H1 (cell line): Measurements from ENCODE around the gene CHST13. TPM values are rescaled to one million over a fixed set of nuclear protein-coding genes. Genes with fewer than 3 reads are reported as not detected.

ENCODE experiments used
- CTCF ChIA-PET: fragments of 300-600 bp; sonication (Branson Sonifier 250); formaldehyde crosslinking; loops from one replicate; lab custom pipeline; 2021; ENCODE audit not compliant: partially characterized antibody; lab: Charles Lee
- POLR2A ChIA-PET: fragments of 300-600 bp; sonication (Branson Sonifier 250); formaldehyde crosslinking; loops from one replicate; lab custom pipeline; 2021; ENCODE audit warnings: inconsistent platforms; ENCODE audit not compliant: partially characterized antibody; lab: Charles Lee
- DNase-seq, 2 experiments: peaks; one replicate each; pipeline versions ENCODE4 v3.0.0 to v3.0.0-alpha.2; 2010 to 2022; ENCODE audit warnings: low spot score in 2 of 2, low read depth in 1 of 2, mixed read lengths in 1 of 2
- FAIRE-seq: peaks from 2 replicates; lab custom pipeline; 2011; peaks lifted over from hg19 to GRCh38; lab: Jason Lieb, UNC
- H2AFZ ChIP-seq: 2 replicates; pipeline ENCODE4 v1.8.1; 2012; ENCODE audit warnings: low read length, inconsistent platforms
- H2AK5ac ChIP-seq: 2 replicates; pipeline ENCODE4 v1.6.1; 2013; ENCODE audit warnings: low read depth, low read length
- H2BK120ac ChIP-seq: replicated peaks from 2 replicates; pipeline ENCODE3; 2013; ENCODE audit warnings: low read depth, low read length, inconsistent platforms
- H2BK12ac ChIP-seq: 2 replicates; pipeline ENCODE4 v1.6.1; 2013; ENCODE audit warnings: low read depth, low read length
- H2BK15ac ChIP-seq: 2 replicates; pipeline ENCODE4 v1.6.1; 2013; ENCODE audit warnings: low read length
- H2BK20ac ChIP-seq: 2 replicates; pipeline ENCODE4 v1.6.1; 2013; ENCODE audit warnings: low read length
- H2BK5ac ChIP-seq: 2 replicates; pipeline ENCODE4 v1.6.1; 2013; ENCODE audit warnings: low read depth, low read length
- H3K14ac ChIP-seq: 2 replicates; pipeline ENCODE4 v1.6.1; 2013; ENCODE audit warnings: inconsistent platforms; ENCODE audit not compliant: insufficient read length
- H3K18ac ChIP-seq: 2 replicates; pipeline ENCODE4 v1.6.1; 2013; ENCODE audit warnings: low read length; ENCODE audit errors: extremely low read depth
- H3K23ac ChIP-seq: 2 replicates; pipeline ENCODE4 v1.6.1; 2013; ENCODE audit warnings: inconsistent platforms; ENCODE audit not compliant: insufficient read length
- H3K23me2 ChIP-seq: 2 replicates; pipeline ENCODE4 v1.6.1; 2013; ENCODE audit warnings: low read depth, low read length
- H3K27ac ChIP-seq: 2 replicates; pipeline ENCODE4 v1.6.1; 2011; ENCODE audit warnings: low read depth, low read length, inconsistent platforms
- H3K27me3 ChIP-seq, 4 experiments: replicated peaks in 1 of 4; 1 replicate in 1 of 4; 2 replicates in 3 of 4; pipeline versions ENCODE4 v1.6.1 to v1.8.1; 2011 to 2013; ENCODE audit warnings: low read length in 3 of 4, mild to moderate bottlenecking in 3 of 4, inconsistent platforms in 2 of 4, mixed read lengths in 2 of 4, moderate library complexity in 1 of 4; ENCODE audit not compliant: control insufficient read depth in 3 of 4, insufficient read depth in 3 of 4; ENCODE audit errors: extremely low read depth in 1 of 4
- H3K36me3 ChIP-seq, 4 experiments: 2 replicates each; pipeline versions ENCODE4 v1.6.1 to v1.8.1; 2011 to 2013; ENCODE audit warnings: mild to moderate bottlenecking in 4 of 4, low read length in 3 of 4, moderate library complexity in 2 of 4, control low read depth in 1 of 4, inconsistent platforms in 1 of 4; ENCODE audit not compliant: insufficient read depth in 4 of 4, control insufficient read depth in 2 of 4
- H3K4ac ChIP-seq: replicated peaks from 2 replicates; pipeline ENCODE3; 2013; ENCODE audit warnings: low read length, low read depth, mixed read lengths, inconsistent platforms; ENCODE audit not compliant: insufficient read length
- H3K4me1 ChIP-seq, 4 experiments: replicated peaks in 1 of 4; 1 replicate in 1 of 4; 2 replicates in 3 of 4; pipeline versions ENCODE4 v1.6.1 to v1.8.1; 2011 to 2013; ENCODE audit warnings: low read length in 3 of 4, inconsistent platforms in 2 of 4, mixed read lengths in 1 of 4; ENCODE audit not compliant: insufficient read depth in 4 of 4, control insufficient read depth in 3 of 4
- H3K4me2 ChIP-seq, 2 experiments: 2 replicates each; pipeline versions ENCODE4 v1.6.1 to v1.8.1; 2011 to 2013; ENCODE audit warnings: low read depth in 2 of 2, low read length in 2 of 2, control low read depth in 1 of 2, inconsistent platforms in 1 of 2, mild to moderate bottlenecking in 1 of 2; ENCODE audit not compliant: insufficient read depth in 1 of 2
- H3K4me3 ChIP-seq, 4 experiments: fragments of 200-600, 300-600 bp in 1 of 4; sonication (generic), shearing (Covaris generic), sonication (Bioruptor Twin) in 1 of 4; 2 replicates each; pipeline versions ENCODE4 v1.5.1 to v1.8.1; 2011 to 2016; ENCODE audit warnings: low read length in 4 of 4, low read depth in 3 of 4, control low read depth in 2 of 4, inconsistent platforms in 2 of 4, mild to moderate bottlenecking in 2 of 4, mixed read lengths in 1 of 4, moderate library complexity in 1 of 4; ENCODE audit not compliant: insufficient read depth in 2 of 4; ENCODE audit errors: extremely low read depth in 1 of 4
- H3K56ac ChIP-seq: replicated peaks from 2 replicates; pipeline ENCODE3; 2013; ENCODE audit warnings: low read depth, mild to moderate bottlenecking, mixed read lengths, low read length, inconsistent platforms; ENCODE audit not compliant: insufficient read length
- H3K79me1 ChIP-seq: 2 replicates; pipeline ENCODE4 v1.6.1; 2013; ENCODE audit warnings: low read depth, low read length, control low read depth
- H3K79me2 ChIP-seq, 2 experiments: 2 replicates each; pipeline versions ENCODE4 v1.6.1 to v1.8.1; 2012 to 2013; ENCODE audit warnings: low read length in 2 of 2, mild to moderate bottlenecking in 2 of 2, inconsistent platforms in 1 of 2; ENCODE audit not compliant: insufficient read depth in 2 of 2, control insufficient read depth in 1 of 2
- H3K9ac ChIP-seq, 4 experiments: replicated peaks in 1 of 4; 1 replicate in 1 of 4; 2 replicates in 3 of 4; pipeline versions ENCODE4 v1.6.1 to v1.8.1; 2011 to 2013; ENCODE audit warnings: low read depth in 3 of 4, low read length in 3 of 4, control low read depth in 2 of 4, mild to moderate bottlenecking in 2 of 4, moderate library complexity in 2 of 4, inconsistent platforms in 1 of 4; ENCODE audit errors: extremely low read depth in 1 of 4
- H3K9me3 ChIP-seq, 2 experiments: 2 replicates each; pipeline versions ENCODE4 v1.6.1 to v1.8.1; 2012 to 2013; ENCODE audit warnings: mild to moderate bottlenecking in 2 of 2, moderate library complexity in 2 of 2, control low read depth in 1 of 2, inconsistent platforms in 1 of 2, low read depth in 1 of 2, low read length in 1 of 2, mixed read lengths in 1 of 2; ENCODE audit not compliant: insufficient read depth in 2 of 2
- H4K20me1 ChIP-seq, 2 experiments: replicated peaks in 1 of 2; 2 replicates each; pipeline versions ENCODE3 to v1.8.1; 2011 to 2013; ENCODE audit warnings: inconsistent platforms in 2 of 2, low read length in 2 of 2, mild to moderate bottlenecking in 1 of 2; ENCODE audit not compliant: insufficient read depth in 2 of 2, control insufficient read depth in 1 of 2
- H4K5ac ChIP-seq: 2 replicates; pipeline ENCODE4 v1.6.1; 2013; ENCODE audit warnings: low read length, low read depth, mixed read lengths, inconsistent platforms; ENCODE audit not compliant: insufficient read length
- H4K8ac ChIP-seq: 2 replicates; pipeline ENCODE4 v1.8.0; 2013; ENCODE audit warnings: mild to moderate bottlenecking, moderate library complexity, low read length, inconsistent platforms; ENCODE audit not compliant: insufficient read depth; ENCODE audit errors: extremely low read depth
- H4K91ac ChIP-seq: replicated peaks from 2 replicates; pipeline ENCODE3; 2013; ENCODE audit warnings: low read length, mixed read lengths, inconsistent platforms; ENCODE audit not compliant: insufficient read length
- ASH2L ChIP-seq: fragments of 200-600, 300-600 bp; sonication (generic); IDR thresholded peaks from one replicate; pipeline ENCODE4 v1.7.1; 2017; ENCODE audit warnings: low read length
- RBBP5 ChIP-seq: IDR thresholded peaks from 2 replicates; pipeline ENCODE4 v1.7.1; 2012; ENCODE audit warnings: low read depth, mild to moderate bottlenecking, inconsistent platforms, low read length, moderate library complexity, borderline replicate concordance
- TBP ChIP-seq: IDR thresholded peaks from 2 replicates; pipeline ENCODE4 v1.6.1; 2011; ENCODE audit warnings: low read depth, low read length, improper control_type of control experiment
- polyA plus RNA-seq, 7 experiments: library from polyadenylated mRNA; depleted of rRNA in 3 of 7; stranded (reverse) in 5 of 7; unstranded in 2 of 7; fragments of >200 nt in 5 of 7; fragments of 200-250 nt in 2 of 7; gene quantifications; 1 replicate in 5 of 7; 2 replicates in 1 of 7; 4 replicates in 1 of 7; pipeline versions ENCODE4 v1.2.1 to v1.2.3, GENCODE V29; 2011 to 2013; ENCODE audit warnings: missing spikeins in 2 of 7, mixed read lengths in 2 of 7
- total RNA-seq: library from RNA; stranded (reverse); fragmentation: NEBNext Ultra II Directional; extraction: Animal tissue kit (Norgen Biotek cat#: 25700); gene quantifications from 2 replicates; pipeline ENCODE4 v1.2.1, GENCODE V29; 2021

The CHST13 gene
- total and polyA plus RNA-seq, 2 of the 8 experiments (the other 6 are each of a cell fraction or from before 2014, with no cell fraction given): 5.4 to 11.7 TPM

DNA sequence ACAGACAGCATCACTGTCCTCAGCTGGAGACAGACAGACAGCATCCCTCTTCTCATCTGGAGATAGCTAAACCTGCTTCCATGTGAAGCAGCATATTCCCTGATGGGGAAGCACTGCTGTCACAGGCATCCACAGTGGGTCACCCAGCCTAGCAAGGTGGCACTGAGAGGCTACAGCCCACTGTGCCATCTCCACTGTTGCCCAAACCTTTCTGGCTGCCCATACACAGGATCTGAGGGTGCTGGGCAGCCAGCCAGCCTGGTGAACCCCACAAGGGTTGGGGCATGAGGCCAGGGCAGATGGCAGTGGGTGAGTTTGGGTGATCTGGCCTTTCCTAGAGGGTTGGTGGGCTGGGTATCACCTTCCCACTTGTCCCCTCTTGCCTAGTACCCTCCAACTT is 11.7 kb downstream of the CHST13 start:
- Histone ChIP-seq H3K56ac (no peak overlapping the region), H3K79me1 (no peaks in the 10 kb centered on the region), H2AK5ac (no peak overlapping the region), H4K5ac (no peak overlapping the region), H3K36me3 (no peaks in the 10 kb centered on the region), H3K14ac (no peak overlapping the region), H2AFZ (no peak overlapping the region), H3K23me2 (peaks cover 7% of the 10 kb centered on the region; the same call in 1 of the 2 replicates), H3K79me2 (no peaks in the 10 kb centered on the region), H3K4ac (no peak overlapping the region), H2BK12ac (no peak overlapping the region), H3K27me3 (no peaks in the 10 kb centered on the region), H3K4me1 (no peaks in the 10 kb centered on the region), H2BK20ac (no peak overlapping the region), H3K4me3 (no peak overlapping the region), H3K27ac (no peak overlapping the region), H3K9ac (no peak overlapping the region), H3K4me2 (no peak overlapping the region), H2BK5ac (no peak overlapping the region), H3K23ac (no peak overlapping the region), H4K20me1 (peaks cover 0 to 5% of the 10 kb centered on the region in 2 experiments), H3K9me3 (no peaks in the 10 kb centered on the region), H2BK120ac (no peak overlapping the region), H2BK15ac (no peak overlapping the region), H4K91ac (no peak overlapping the region), H4K8ac (no peak overlapping the region), H3K18ac (no peak overlapping the region)
- DNase-seq: no peak
- ChIA-PET CTCF (interaction anchor here (1.1 to 1.4 kb wide), 3 partner anchors 14 to 124 kb away, joined by 3 to 4 read pairs (median 4); no protein-coding TSS in a partner anchor), POLR2A (interaction anchor here (1.0 kb wide), 1 partner anchor 11 kb away, joined by 3 read pairs; no protein-coding TSS in a partner anchor)
- FAIRE-seq: no peak
- TF ChIP-seq ASH2L (no peak), RBBP5 (no peak), TBP (no peak)
